Caco-2 (cell line): ENCODE results near the gene SYP. TPM values are rescaled to one million over a fixed set of nuclear protein-coding genes. Genes with fewer than 3 reads are reported as not detected.

Experiments used
- BruUV-seq: library from RNA; stranded (reverse); fragments of 400-500 nt; replicated peaks from 2 replicates; lab custom pipeline; 2021; lab: Mats Ljungman, UMichigan
- CTCF ChIA-PET: fragments of 300-600 bp; sonication (Branson Sonifier 250); formaldehyde crosslinking; loops from one replicate; lab custom pipeline; 2022; ENCODE audit warnings: antibody characterized with exemption; lab: Charles Lee
- POLR2A ChIA-PET: fragments of 300-600 bp; sonication (Branson Sonifier 250); formaldehyde crosslinking; loops from one replicate; lab custom pipeline; 2022; ENCODE audit warnings: antibody characterized with exemption; lab: Charles Lee
- DNase-seq, 2 experiments: peaks; one replicate each; pipeline versions ENCODE4 v3.0.0 to v3.0.0-alpha.2; 2020 to 2022
- H3K27me3 ChIP-seq: replicated peaks from 2 replicates; pipeline ENCODE4 v1.6.0; 2011; ENCODE audit warnings: low read length; ENCODE audit not compliant: control insufficient read depth, insufficient read depth
- H3K36me3 ChIP-seq: 2 replicates; pipeline ENCODE4 v1.5.1; 2011; ENCODE audit warnings: low read length; ENCODE audit not compliant: control insufficient read depth, insufficient read depth
- H3K4me1 ChIP-seq: fragments of 250-450 bp; sonication (Bioruptor Pico); 2 replicates; pipeline ENCODE4 v1.5.1; 2020; ENCODE audit warnings: mild to moderate bottlenecking
- H3K4me3 ChIP-seq: 2 replicates; pipeline ENCODE4 v1.5.1; 2011; ENCODE audit warnings: low read depth, mild to moderate bottlenecking, control low read depth, low read length
- H3K9me3 ChIP-seq: fragments of 250-450 bp; sonication (Bioruptor Pico); 2 replicates; pipeline ENCODE4 v1.5.1; 2020; ENCODE audit warnings: mild to moderate bottlenecking, moderate library complexity
- H3K27ac Mint-ChIP-seq: one replicate; pipeline ENCODE4 v1.8.0; 2022; ENCODE audit warnings: mixed read lengths; ENCODE audit not compliant: unreplicated experiment
- H3K27me3 Mint-ChIP-seq: one replicate; pipeline ENCODE4 v1.8.0; 2022; ENCODE audit warnings: mixed read lengths; ENCODE audit not compliant: insufficient read depth, unreplicated experiment
- H3K36me3 Mint-ChIP-seq: one replicate; pipeline ENCODE4 v1.8.0; 2022; ENCODE audit warnings: mild to moderate bottlenecking, mixed read lengths; ENCODE audit not compliant: insufficient read depth, unreplicated experiment
- H3K4me1 Mint-ChIP-seq: one replicate; pipeline ENCODE4 v1.8.0; 2022; ENCODE audit warnings: low read depth, mixed read lengths; ENCODE audit not compliant: unreplicated experiment
- H3K4me3 Mint-ChIP-seq: one replicate; pipeline ENCODE4 v1.8.0; 2022; ENCODE audit warnings: mild to moderate bottlenecking, moderate library complexity, mixed read lengths; ENCODE audit not compliant: unreplicated experiment
- H3K9me3 Mint-ChIP-seq: one replicate; pipeline ENCODE4 v1.8.0; 2022; ENCODE audit warnings: mixed read lengths; ENCODE audit not compliant: unreplicated experiment
- CTCF ChIP-seq, 2 experiments: fragments of 200-600 bp in 1 of 2; IDR thresholded peaks; 1 replicate in 1 of 2; 2 replicates in 1 of 2; pipeline versions ENCODE4 v1.5.1 to v1.8.0; 2011 to 2022; ENCODE audit warnings: antibody characterized with exemption in 1 of 2, control low read depth in 1 of 2, inconsistent platforms in 1 of 2, low read depth in 1 of 2, low read length in 1 of 2, mild to moderate bottlenecking in 1 of 2, moderate library complexity in 1 of 2; ENCODE audit not compliant: insufficient read depth in 1 of 2, severe bottlenecking in 1 of 2, unreplicated experiment in 1 of 2
- intact Hi-C: fragments of 100-400 bp; cut with micrococcal nuclease; formaldehyde crosslinking; loops from one replicate; pipeline ENCODE4 v1.10.0; 2022; ENCODE audit not compliant: unreplicated experiment
- total RNA-seq: library from RNA; stranded (reverse); gene quantifications from 2 replicates; pipeline ENCODE4 v1.2.3, GENCODE V29; 2022

Gene SYP
- total RNA-seq, 1 experiment from 2014 or later = 18.3 TPM

- intact Hi-C loops = loop anchor here (10.0 kb wide), 1 partner anchor 636 kb away; no protein-coding TSS in a partner anchor
- Histone ChIP-seq H3K4me1 (peaks cover 16% of the 10 kb centered on the region; the same call in 1 of the 2 replicates), H3K36me3 (no peaks in the 10 kb centered on the region), H3K27me3 (no peaks in the 10 kb centered on the region), H3K4me3 (peak overlapping the region; percentile 52), H3K9me3 (no peaks in the 10 kb centered on the region)
- H3K4me1 Mint-ChIP-seq = peaks cover 22% of the 10 kb centered on the region
- peak overlapping the region; percentile 54 for H3K4me3 Mint-ChIP-seq
- H3K36me3 Mint-ChIP-seq = peaks cover 26% of the 10 kb centered on the region
- POLR2A ChIA-PET = no interaction called here
- DNase-seq = no peak
- no TSS peak for BruUV-seq
- no peaks in the 10 kb centered on the region for H3K27me3 Mint-ChIP-seq
- CTCF ChIA-PET = no interaction called here
- no peak for TF ChIP-seq CTCF (IDR thresholded peaks at IDR 0.05; ENCODE audit: insufficient read depth in 1 of 2, low read depth in 1 of 2, low read length in 1 of 2, severe bottlenecking in 1 of 2, unreplicated experiment in 1 of 2)
- no peaks in the 10 kb centered on the region for H3K9me3 Mint-ChIP-seq
- H3K27ac Mint-ChIP-seq = peak overlapping the region; percentile 26
Measured at GRCh38 chrX:49199315-49199595, 738 bp downstream of the SYP start.

GRCh38 chrX:49198540-49199314, 1.3 kb downstream of the SYP start:
- no peak for TF ChIP-seq CTCF (IDR thresholded peaks at IDR 0.05; ENCODE audit: insufficient read depth in 1 of 2, low read depth in 1 of 2, low read length in 1 of 2, severe bottlenecking in 1 of 2, unreplicated experiment in 1 of 2)

GRCh38 chrX:49197543-49198087, 2.4 kb downstream of the SYP start:
- POLR2A ChIA-PET = no interaction called here
- Mint-ChIP-seq H3K4me1 (peaks cover 33% of the 10 kb centered on the region), H3K4me3 (no peak overlapping the region), H3K9me3 (no peaks in the 10 kb centered on the region), H3K27me3 (no peaks in the 10 kb centered on the region), H3K36me3 (peaks cover 25% of the 10 kb centered on the region), H3K27ac (no peak overlapping the region)
- TF ChIP-seq CTCF (IDR thresholded peaks at IDR 0.05; ENCODE audit: insufficient read depth in 1 of 2, low read depth in 1 of 2, low read length in 1 of 2, severe bottlenecking in 1 of 2, unreplicated experiment in 1 of 2) = no peak
- H3K27me3 ChIP-seq = no peaks in the 10 kb centered on the region
- H3K9me3 ChIP-seq = no peaks in the 10 kb centered on the region
- no peak for DNase-seq
- intact Hi-C loops = loop anchor here (10.0 kb wide), 1 partner anchor 637 kb away; no protein-coding TSS in a partner anchor
- no TSS peak for BruUV-seq
- CTCF ChIA-PET = interaction anchor here (0.5 kb wide), 1 partner anchor 676 kb away, joined by 6 read pairs; no protein-coding TSS in a partner anchor
- H3K4me3 ChIP-seq = no peak overlapping the region
- peaks cover 16% of the 10 kb centered on the region; the same call in 1 of the 2 replicates for H3K4me1 ChIP-seq
- no peaks in the 10 kb centered on the region for H3K36me3 ChIP-seq

More at GRCh38 chrX:49198540-49199314, 1.3 kb downstream of the SYP start:
- peaks cover 25% of the 10 kb centered on the region for H3K4me1 Mint-ChIP-seq
- peak overlapping the region; percentile 26 for H3K27ac Mint-ChIP-seq
- Histone ChIP-seq H3K36me3 (no peaks in the 10 kb centered on the region), H3K27me3 (no peaks in the 10 kb centered on the region), H3K4me1 (peaks cover 16% of the 10 kb centered on the region; the same call in 1 of the 2 replicates), H3K9me3 (no peaks in the 10 kb centered on the region), H3K4me3 (peak overlapping the region; percentile 52; the same call in 1 of the 2 replicates)
- DNase-seq = no peak
- peaks cover 21% of the 10 kb centered on the region for H3K36me3 Mint-ChIP-seq
- ChIA-PET POLR2A (no interaction called here), CTCF (no interaction called here)
- no TSS peak for BruUV-seq
- no peaks in the 10 kb centered on the region for H3K9me3 Mint-ChIP-seq
- intact Hi-C loops = loop anchor here (10.0 kb wide), 1 partner anchor 636 kb away; no protein-coding TSS in a partner anchor
- peak overlapping the region; percentile 54 for H3K4me3 Mint-ChIP-seq
- no peaks in the 10 kb centered on the region for H3K27me3 Mint-ChIP-seq
